Left ventricle myocardium inferior (tissue), 1 donor: ENCODE results near the gene DLGAP5. TPM values are rescaled to one million over a fixed set of nuclear protein-coding genes. Genes with fewer than 3 reads are reported as not detected.

Experiments
- DNase-seq: peaks from one replicate; pipeline ENCODE4 v3.0.0-alpha.2; 2020
- H3K27ac ChIP-seq: fragments of 200-600 bp; replicated peaks from 2 replicates; pipeline ENCODE4 v1.8.0; 2021
- H3K27me3 ChIP-seq: fragments of 200-600 bp; 2 replicates; pipeline ENCODE4 v1.8.0; 2021; ENCODE audit warnings: low read depth
- H3K36me3 ChIP-seq: fragments of 200-600 bp; 2 replicates; pipeline ENCODE4 v1.8.0; 2021
- H3K4me1 ChIP-seq: fragments of 200-600 bp; 2 replicates; pipeline ENCODE4 v1.8.0; 2021
- H3K4me3 ChIP-seq: fragments of 200-600 bp; 2 replicates; pipeline ENCODE4 v1.8.0; 2021; ENCODE audit warnings: mild to moderate bottlenecking, moderate library complexity
- H3K9me3 ChIP-seq: fragments of 200-600 bp; replicated peaks from 2 replicates; pipeline ENCODE4 v1.8.0; 2021
- intact Hi-C: fragments of 100-400 bp; cut with micrococcal nuclease; formaldehyde crosslinking; loops from one replicate; pipeline ENCODE4 v1.11.0; 2022
- total RNA-seq: library from RNA; stranded (reverse); fragmentation: NEBNext Ultra II Directional; extraction: Animal tissue kit (Norgen Biotek cat#: 25700); gene quantifications from one replicate; pipeline ENCODE4 v1.2.1, GENCODE V29; 2021
- TF ChIP-seq, protein P1 (sequence below): fragments of 200-600 bp; IDR thresholded peaks from 2 replicates; pipeline ENCODE4 v1.8.0; 2021; ENCODE audit warnings: antibody characterized with exemption, mild to moderate bottlenecking, borderline replicate concordance
- donor health status: DM: no; HTN: yes; CAD: no; lungs with severe emphysema.

Gene DLGAP5
- total RNA-seq, 1 donor from 2014 or later = 0.14 TPM

DNA sequence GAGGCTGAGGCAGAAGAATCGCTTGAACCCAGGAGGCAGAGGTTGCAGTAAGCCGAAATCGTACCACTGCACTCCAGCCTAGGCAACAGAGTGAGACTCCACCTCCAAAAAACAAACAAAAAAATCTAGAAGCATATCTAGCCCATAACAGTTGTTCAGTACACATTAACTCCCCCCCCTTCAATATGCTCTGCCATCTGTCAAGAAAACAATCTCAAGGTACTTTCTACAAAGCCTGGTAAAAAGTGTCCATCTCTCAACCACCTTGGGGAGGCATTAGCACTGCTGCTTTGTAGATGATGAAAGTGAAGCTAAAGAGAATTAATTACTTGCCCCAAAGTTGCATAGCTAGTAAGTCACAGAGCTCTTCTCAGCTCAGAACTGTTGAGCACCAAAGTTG lies 37.4 kb downstream of the DLGAP5 start:
- no peaks in the 10 kb centered on the region for H3K4me1 ChIP-seq
- no peak overlapping the region for H3K4me3 ChIP-seq
- intact Hi-C loops = no loop called here
- H3K9me3 ChIP-seq = no peaks in the 10 kb centered on the region
- no peak for DNase-seq
- H3K27me3 ChIP-seq = no peaks in the 10 kb centered on the region
- TF ChIP-seq, protein P1, sequence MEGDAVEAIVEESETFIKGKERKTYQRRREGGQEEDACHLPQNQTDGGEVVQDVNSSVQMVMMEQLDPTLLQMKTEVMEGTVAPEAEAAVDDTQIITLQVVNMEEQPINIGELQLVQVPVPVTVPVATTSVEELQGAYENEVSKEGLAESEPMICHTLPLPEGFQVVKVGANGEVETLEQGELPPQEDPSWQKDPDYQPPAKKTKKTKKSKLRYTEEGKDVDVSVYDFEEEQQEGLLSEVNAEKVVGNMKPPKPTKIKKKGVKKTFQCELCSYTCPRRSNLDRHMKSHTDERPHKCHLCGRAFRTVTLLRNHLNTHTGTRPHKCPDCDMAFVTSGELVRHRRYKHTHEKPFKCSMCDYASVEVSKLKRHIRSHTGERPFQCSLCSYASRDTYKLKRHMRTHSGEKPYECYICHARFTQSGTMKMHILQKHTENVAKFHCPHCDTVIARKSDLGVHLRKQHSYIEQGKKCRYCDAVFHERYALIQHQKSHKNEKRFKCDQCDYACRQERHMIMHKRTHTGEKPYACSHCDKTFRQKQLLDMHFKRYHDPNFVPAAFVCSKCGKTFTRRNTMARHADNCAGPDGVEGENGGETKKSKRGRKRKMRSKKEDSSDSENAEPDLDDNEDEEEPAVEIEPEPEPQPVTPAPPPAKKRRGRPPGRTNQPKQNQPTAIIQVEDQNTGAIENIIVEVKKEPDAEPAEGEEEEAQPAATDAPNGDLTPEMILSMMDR = no peak
- H3K27ac ChIP-seq = no peak overlapping the region
- H3K36me3 ChIP-seq = no peaks in the 10 kb centered on the region

- H3K4me3 ChIP-seq = no peak overlapping the region
- no peaks in the 10 kb centered on the region for H3K4me1 ChIP-seq
- H3K27ac ChIP-seq = no peak overlapping the region
- DNase-seq = no peak
- H3K36me3 ChIP-seq = no peaks in the 10 kb centered on the region
- H3K27me3 ChIP-seq = no peaks in the 10 kb centered on the region
- intact Hi-C loops = no loop called here
- H3K9me3 ChIP-seq = no peaks in the 10 kb centered on the region
- TF ChIP-seq, protein P1 = no peak
Observed at GRCh38 chr14:55152052-55152753, 39.2 kb downstream of the DLGAP5 start.

DNA sequence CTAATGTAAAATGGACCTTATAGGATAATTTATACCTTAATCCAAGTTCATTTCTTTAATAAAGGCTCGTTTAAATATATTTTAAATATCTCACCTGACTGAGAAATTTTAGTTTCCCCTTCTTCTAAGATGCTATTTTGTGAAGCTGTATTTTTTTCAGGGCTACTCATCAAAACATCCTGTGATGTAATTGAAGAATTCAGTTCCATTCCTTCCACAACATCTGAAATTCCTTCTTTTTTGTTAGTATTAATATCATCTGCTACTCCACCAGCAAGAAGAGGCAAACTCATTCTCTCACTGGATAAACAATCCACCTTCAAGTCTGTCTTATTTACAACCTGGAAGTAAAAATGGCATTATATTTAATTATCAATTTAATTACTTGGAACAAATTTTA lies 39.8 kb downstream of the DLGAP5 start:
- intact Hi-C loops = no loop called here
- DNase-seq = no peak
- Histone ChIP-seq H3K4me1 (no peaks in the 10 kb centered on the region), H3K4me3 (no peak overlapping the region), H3K9me3 (no peaks in the 10 kb centered on the region), H3K27ac (no peak overlapping the region), H3K27me3 (no peaks in the 10 kb centered on the region), H3K36me3 (no peaks in the 10 kb centered on the region)
- TF ChIP-seq, protein P1 = no peak

DNA sequence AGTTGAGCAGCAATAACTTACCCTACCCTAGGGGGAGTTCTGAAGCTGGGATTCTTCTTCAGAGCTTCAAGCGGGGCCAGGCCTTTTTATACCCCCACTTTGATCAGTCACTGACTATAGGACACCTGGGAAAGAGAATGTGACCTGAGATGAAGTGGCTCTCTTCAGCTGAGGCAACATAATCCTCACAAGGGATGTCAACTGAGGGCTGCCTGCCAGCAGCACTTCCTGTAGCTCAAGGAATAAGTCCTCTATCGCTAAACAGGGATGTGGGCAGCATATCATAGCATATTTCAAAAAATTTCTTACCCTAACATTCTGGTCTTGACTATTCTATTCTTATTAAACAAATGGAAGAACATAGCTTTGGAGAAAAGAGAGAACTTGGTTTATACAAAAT lies 45.0 kb downstream of the DLGAP5 start:
- TF ChIP-seq, protein P1 = no peak
- Histone ChIP-seq H3K4me1 (peaks cover 4% of the 10 kb centered on the region), H3K27ac (no peak overlapping the region), H3K4me3 (no peak overlapping the region), H3K27me3 (no peaks in the 10 kb centered on the region), H3K9me3 (no peaks in the 10 kb centered on the region), H3K36me3 (peaks cover 50% of the 10 kb centered on the region)
- intact Hi-C loops = no loop called here
- DNase-seq = no peak

GRCh38 chr14:55142466-55142865 lies 48.9 kb downstream of the DLGAP5 start:
- Histone ChIP-seq H3K27me3 (no peaks in the 10 kb centered on the region), H3K9me3 (no peaks in the 10 kb centered on the region), H3K4me1 (peaks cover 29% of the 10 kb centered on the region), H3K36me3 (peaks cover 87% of the 10 kb centered on the region), H3K4me3 (no peak overlapping the region), H3K27ac (no peak overlapping the region)
- intact Hi-C loops = no loop called here
- TF ChIP-seq, protein P1 = no peak
- DNase-seq = no peak
